C4-2B (cell line): ENCODE results near the gene AP4E1.

Experiments used
- CTCF ChIP-seq: fragments of 450-650 bp; conservative IDR thresholded peaks from 2 replicates; pipeline ENCODE4 v1.5.1; 2017; ENCODE audit warnings: mild to moderate bottlenecking
- ZFX ChIP-seq: fragments of 450-650 bp; IDR thresholded peaks from 2 replicates; pipeline ENCODE4 v1.6.1; 2017

- no peak for TF ChIP-seq CTCF
- TF ChIP-seq ZFX, result no peak
Observed at GRCh38 chr15:50971115-50971514, 62.6 kb downstream of the AP4E1 start.
